T-helper 1 cell (primary cell): Measurements from ENCODE around the gene MAPK1IP1L.
"Not testable (repeated sequence)": the region's sequence is repeated elsewhere in the genome, so short reads cannot be mapped to it uniquely, and the experiment has no call there.

Source experiments
- DNase-seq, 5 donors: peaks; one replicate each; pipeline ENCODE4 v3.0.0-alpha.2; 2012 to 2020
- total RNA-seq, 4 donors: gene quantifications; one replicate each; lab custom pipeline; 2026; lab: John Stamatoyannopoulos, UW

MAPK1IP1L gene
- total RNA-seq, result 76.8 to 120 (median 96.8) reads per million in 4 donors

GRCh38 chr14:55051423-55052268, at the start of gene MAPK1IP1L:
Gene MAPK1IP1L (plus strand): TSS chr14:55051647. CDS start chr14:55061684, 10,037 bp downstream.
- DNase-seq, result peak; percentile 79 to 91 (median 85)

DNA sequence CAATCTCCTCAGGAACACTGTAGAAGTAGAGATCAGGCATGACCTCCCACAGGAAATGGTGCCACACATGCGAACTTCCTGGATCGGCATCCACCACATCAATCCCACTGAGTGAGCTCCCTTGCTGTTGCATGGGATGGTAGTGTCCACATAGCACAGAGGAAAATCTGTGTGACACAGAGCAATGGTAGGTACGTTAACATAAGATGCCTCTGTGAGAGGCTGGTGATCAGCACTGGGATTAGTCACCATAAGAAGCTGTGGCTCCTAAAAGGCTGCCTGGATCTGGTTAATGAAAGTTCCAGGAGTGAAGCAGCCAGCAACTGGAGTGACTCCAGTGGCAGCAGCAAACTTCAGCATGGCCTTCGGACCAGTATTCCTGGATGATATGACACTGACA, 46.4 kb upstream of the MAPK1IP1L start:
- DNase-seq, result no peak

DNA sequence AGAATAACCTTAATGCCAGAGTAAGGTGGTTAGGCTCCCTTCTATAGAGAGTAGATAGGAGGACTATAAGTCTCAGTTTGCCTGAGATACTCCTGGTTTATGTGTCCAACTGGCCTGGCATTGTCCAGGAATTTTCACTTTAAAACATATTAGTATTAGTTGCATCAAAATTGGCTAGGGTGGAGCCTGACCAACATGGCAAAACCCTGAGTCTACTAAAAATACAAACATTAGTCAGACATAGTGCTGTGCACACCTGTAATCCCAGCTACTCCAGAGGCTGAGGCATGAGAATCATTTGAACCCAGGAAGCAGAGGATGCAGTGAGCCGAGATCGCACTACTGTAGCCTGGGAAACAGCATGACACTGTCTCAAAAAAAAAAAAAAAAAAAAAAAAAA, 36.4 kb upstream of the MAPK1IP1L start:
- DNase-seq, result no peak

GRCh38 chr14:55019968-55020554, 31.4 kb upstream of the MAPK1IP1L start:
- DNase-seq, result no peak

DNA sequence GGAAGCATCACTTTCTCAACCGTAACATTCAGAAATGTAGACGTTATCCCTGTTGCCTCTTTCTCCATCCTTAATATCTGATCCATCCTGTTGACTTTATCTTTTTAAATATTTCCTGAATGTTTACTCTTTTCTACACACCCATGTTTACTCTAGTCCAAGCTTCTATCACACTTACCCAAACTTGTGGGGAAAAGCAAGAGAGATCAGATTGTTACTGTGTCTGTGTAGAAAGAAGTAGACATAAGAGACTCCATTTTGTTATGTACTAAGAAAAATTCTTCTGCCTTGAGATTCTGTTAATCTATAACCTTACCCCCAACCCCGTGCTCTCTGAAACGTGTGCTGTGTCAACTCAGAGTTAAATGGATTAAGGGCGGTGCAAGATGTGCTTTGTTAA, 27.1 kb upstream of the MAPK1IP1L start:
- not testable (repeated sequence) for DNase-seq

GRCh38 chr14:55025948-55026347, 25.5 kb upstream of the MAPK1IP1L start:
- no peak for DNase-seq

GRCh38 chr14:55026441-55026792, 25.0 kb upstream of the MAPK1IP1L start:
- no peak for DNase-seq

DNA sequence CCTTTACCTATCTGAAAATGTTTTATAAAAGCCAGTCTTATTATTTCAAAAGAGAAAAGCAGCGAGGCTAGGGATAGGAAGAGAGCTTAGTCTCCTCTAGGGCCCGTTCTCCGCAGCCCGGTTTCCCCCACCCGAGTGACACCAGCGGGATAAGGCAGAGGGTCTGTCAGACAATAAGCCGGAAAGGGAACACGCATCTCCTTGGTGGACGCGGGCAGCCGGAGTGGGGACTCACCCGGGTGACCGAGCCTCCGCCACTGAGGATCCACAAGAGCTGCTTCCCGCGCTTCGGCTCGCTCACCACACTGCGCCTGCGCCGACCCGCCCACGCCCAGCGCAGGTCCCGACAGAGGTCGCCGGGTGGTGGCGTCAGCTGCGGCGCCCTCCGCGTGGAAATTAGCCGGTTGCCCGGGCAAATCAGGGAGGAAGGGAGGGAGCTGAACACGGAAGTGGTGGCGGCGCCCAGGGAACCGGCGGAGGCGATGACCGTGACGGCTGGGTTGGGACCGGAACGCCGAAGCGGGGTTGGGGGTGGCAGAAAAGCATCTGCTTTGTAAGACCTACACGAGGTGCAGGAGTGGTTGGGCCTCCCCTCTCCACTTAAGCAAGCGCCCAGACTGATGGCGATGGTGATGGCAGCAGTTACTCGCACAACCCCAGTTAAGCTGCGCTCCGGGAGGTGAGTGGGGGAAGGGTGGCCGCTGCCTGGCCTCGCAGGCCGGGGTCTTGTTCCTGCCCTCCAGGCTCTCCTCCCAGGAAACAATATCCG, 24.5 kb upstream of the MAPK1IP1L start, which contains the start of the genes SOCS4 and WDHD1:
Gene SOCS4, plus strand, starts transcription at position 444 of the 769 bp plus-strand sequence. CDS start 15,806 bp downstream, outside the sequence.
Gene WDHD1, minus strand, starts transcription at position 307 of the 769 bp plus-strand sequence. CDS start 312 bp downstream, outside the sequence.
- peak; percentile 93 to 97 (median 94) for DNase-seq

DNA sequence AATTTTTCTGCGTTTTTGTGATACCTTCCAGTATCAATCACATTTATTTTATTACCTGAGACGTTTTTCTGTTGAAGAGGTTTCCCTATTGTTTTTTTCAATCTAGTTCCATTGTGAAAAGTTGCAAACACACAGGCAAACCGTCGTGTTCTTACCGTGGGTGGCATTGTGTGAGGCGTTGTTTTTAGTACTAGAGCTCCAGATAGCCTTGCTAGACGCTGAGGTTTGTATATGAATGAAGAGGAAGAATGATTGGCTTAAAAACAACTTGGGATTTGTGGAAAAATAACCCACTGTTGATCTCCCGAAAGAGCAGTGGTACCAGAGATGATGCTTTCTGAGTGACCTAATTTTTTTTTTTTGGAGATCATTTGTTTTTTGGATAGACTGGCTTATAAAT, 23.4 kb upstream of the MAPK1IP1L start:
- no peak for DNase-seq

GRCh38 chr14:55028476-55028875, 23.0 kb upstream of the MAPK1IP1L start:
- DNase-seq, result no peak

- DNase-seq, result no peak
These were observed 20.3 kb upstream of the MAPK1IP1L start for GRCh38 chr14:55031190-55031589.

GRCh38 chr14:55037995-55038394, 13.5 kb upstream of the MAPK1IP1L start:
- DNase-seq, result not testable (repeated sequence)

GRCh38 chr14:55038708-55039107, 12.7 kb upstream of the MAPK1IP1L start:
- no peak for DNase-seq

GRCh38 chr14:55043528-55043927, 7.9 kb upstream of the MAPK1IP1L start:
- no peak for DNase-seq

- DNase-seq, result no peak
These were observed 6.4 kb upstream of the MAPK1IP1L start for GRCh38 chr14:55045087-55045486.

GRCh38 chr14:55047301-55048053, 4.0 kb upstream of the MAPK1IP1L start:
- no peak for DNase-seq

DNA sequence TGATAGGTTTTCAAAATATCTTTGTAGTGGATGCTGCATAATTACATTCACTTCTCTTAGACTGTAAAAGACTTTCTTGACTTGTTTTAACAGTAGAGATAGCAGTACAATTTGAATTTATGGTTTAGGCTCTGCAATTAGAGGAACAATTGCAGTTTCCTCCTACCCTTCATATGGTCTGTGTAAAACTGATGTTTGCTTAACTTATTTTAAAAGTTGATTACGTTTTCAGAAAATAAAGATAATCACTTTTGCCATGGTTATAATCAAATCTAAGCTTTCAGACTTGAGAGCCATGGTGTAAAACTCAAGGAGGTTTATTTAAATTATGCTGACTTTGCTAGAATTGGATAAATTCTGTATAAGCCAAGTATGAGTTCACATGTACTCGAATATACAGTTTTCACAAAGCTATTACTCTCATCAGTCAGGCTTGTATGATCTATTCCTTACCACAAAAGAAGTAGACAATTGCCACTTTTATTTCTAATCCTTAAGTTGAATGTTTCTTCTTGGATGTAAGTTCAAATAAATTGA, 2.5 kb upstream of the MAPK1IP1L start:
- DNase-seq, result no peak

- no peak for DNase-seq
These were observed 353 bp upstream of the MAPK1IP1L start for GRCh38 chr14:55051165-55051422.

DNA sequence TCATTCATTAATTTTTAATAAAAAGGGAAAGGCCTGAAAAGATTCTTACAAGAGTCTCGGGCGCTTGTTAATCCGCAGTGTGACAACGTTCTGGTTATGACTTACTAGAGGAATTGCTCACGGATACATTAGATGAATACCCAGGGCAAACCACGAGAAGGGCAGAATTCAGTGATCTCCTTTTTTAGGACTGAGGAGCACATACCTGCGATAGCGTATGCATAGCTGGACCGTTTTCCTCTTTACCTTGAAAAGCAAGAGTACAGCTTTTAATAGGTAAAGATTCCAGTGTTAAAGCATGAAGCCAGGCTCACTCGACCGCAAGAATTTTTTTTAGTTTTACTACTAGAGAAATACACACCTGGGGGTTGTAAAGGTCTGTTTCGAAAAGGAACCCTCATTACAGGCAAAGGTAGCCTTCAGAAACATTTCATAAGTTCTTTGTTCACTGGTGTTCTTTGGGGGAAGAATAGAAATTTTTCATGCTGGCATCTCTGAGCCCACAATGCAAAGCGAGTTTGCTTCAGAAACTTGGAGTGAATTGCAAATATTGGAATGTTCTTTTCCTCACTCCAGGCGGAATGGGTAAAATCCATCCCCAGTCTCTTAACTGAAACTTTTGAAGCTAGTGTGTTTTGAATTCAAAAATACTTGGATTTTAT, 953 bp downstream of the MAPK1IP1L start:
- no peak for DNase-seq

DNA sequence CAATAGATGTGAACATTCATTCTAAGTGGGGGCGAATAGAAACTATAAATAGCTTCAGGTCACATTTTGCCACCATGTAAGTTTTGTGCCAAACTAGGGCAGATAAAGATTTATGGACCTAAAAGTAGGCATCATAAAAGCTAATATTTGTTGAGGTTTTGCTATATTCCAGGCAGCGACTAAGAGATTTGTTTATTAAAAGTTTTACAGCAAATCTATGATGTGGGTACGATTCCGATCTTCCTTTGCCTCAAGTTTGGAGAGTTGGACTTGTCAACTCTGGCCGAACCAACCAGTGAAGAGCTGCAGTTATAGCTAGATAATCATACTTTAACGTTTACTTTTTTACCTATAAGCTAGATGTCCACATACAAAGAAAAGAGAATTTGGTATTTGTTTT, 1.6 kb downstream of the MAPK1IP1L start:
- DNase-seq, result no peak

DNA sequence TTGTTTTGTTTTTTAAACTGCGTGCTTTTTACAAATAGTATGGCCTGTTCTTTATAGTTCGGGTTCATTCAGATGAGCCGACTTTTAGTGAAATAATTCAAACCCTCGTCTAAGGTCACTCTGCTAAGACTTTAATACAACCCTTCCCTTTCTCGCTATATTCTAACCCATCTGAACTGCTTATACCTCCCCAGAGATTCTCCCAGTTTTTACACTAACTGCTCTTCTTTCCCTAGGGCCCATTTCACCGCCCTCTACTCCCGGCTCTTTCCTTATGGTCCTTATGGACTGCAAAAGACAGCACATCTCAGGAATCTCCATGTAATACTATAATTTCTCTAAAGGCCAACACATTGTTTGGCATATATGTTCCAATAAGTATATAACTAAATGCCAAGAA, 2.1 kb downstream of the MAPK1IP1L start:
- DNase-seq, result no peak

GRCh38 chr14:55054098-55054497, 2.7 kb downstream of the MAPK1IP1L start:
- DNase-seq, result no peak
